ENCODE data around the gene NDUFS7. TPM values are rescaled to one million over a fixed set of nuclear protein-coding genes. Genes with fewer than 3 reads are reported as not detected.

NDUFS7 gene
- total RNA-seq, 6 experiments from 2014 or later = 91.9 to 105 (median 97.6) TPM

GRCh38 chr19:1428738-1429391 lies 45.2 kb downstream of the NDUFS7 start:
- Mint-ChIP-seq H3K27ac (no peak overlapping the region), H3K4me1 (ENCODE audit: low read depth) (no peaks in the 10 kb centered on the region), H3K27me3 (ENCODE audit: insufficient read depth) (peaks cover 4% of the 10 kb centered on the region; the same call in 1 of the 2 replicates), H3K36me3 (ENCODE audit: low read depth) (no peaks in the 10 kb centered on the region; the same call in 1 of the 2 replicates), H3K4me3 (no peak overlapping the region), H3K9me3 (no peaks in the 10 kb centered on the region)
- DNase-seq = no peak
- no peak for TF ChIP-seq CTCF (IDR thresholded peaks at IDR 0.05)

GRCh38 chr19:1429750-1430149 lies 46.0 kb downstream of the NDUFS7 start:
- DNase-seq = no peak
- no peak overlapping the region for H3K4me3 Mint-ChIP-seq
- TF ChIP-seq CTCF (IDR thresholded peaks at IDR 0.05) = no peak
- H3K36me3 Mint-ChIP-seq (ENCODE audit: low read depth) = no peaks in the 10 kb centered on the region; the same call in 1 of the 2 replicates
- no peaks in the 10 kb centered on the region for H3K4me1 Mint-ChIP-seq (ENCODE audit: low read depth)
- H3K27ac Mint-ChIP-seq = no peak overlapping the region
- H3K27me3 Mint-ChIP-seq (ENCODE audit: insufficient read depth) = peaks cover 4% of the 10 kb centered on the region; the same call in 1 of the 2 replicates
- H3K9me3 Mint-ChIP-seq = no peaks in the 10 kb centered on the region

GRCh38 chr19:1430246-1430645 lies 46.5 kb downstream of the NDUFS7 start:
- Mint-ChIP-seq H3K9me3 (no peaks in the 10 kb centered on the region), H3K36me3 (ENCODE audit: low read depth) (no peaks in the 10 kb centered on the region; the same call in 1 of the 2 replicates), H3K4me1 (ENCODE audit: low read depth) (no peaks in the 10 kb centered on the region), H3K27ac (no peak overlapping the region), H3K4me3 (no peak overlapping the region), H3K27me3 (ENCODE audit: insufficient read depth) (peaks cover 4% of the 10 kb centered on the region; the same call in 1 of the 2 replicates)
- TF ChIP-seq CTCF (IDR thresholded peaks at IDR 0.05) = no peak
- no peak for DNase-seq

GRCh38 chr19:1431759-1432506 lies 48.2 kb downstream of the NDUFS7 start:
- Mint-ChIP-seq H3K9me3 (no peaks in the 10 kb centered on the region), H3K4me3 (no peak overlapping the region), H3K27me3 (ENCODE audit: insufficient read depth) (peaks cover 4% of the 10 kb centered on the region; the same call in 1 of the 2 replicates), H3K4me1 (ENCODE audit: low read depth) (no peaks in the 10 kb centered on the region), H3K36me3 (ENCODE audit: low read depth) (no peaks in the 10 kb centered on the region), H3K27ac (no peak overlapping the region)
- TF ChIP-seq CTCF (IDR thresholded peaks at IDR 0.05) = no peak
- DNase-seq = no peak

- no peaks in the 10 kb centered on the region for H3K36me3 Mint-ChIP-seq (ENCODE audit: low read depth)
- H3K4me1 Mint-ChIP-seq (ENCODE audit: low read depth) = no peaks in the 10 kb centered on the region
- H3K27me3 Mint-ChIP-seq (ENCODE audit: insufficient read depth) = peaks cover 4% of the 10 kb centered on the region; the same call in 1 of the 2 replicates
- no peak for DNase-seq
- no peak overlapping the region for H3K4me3 Mint-ChIP-seq
- H3K27ac Mint-ChIP-seq = no peak overlapping the region
- no peak for TF ChIP-seq CTCF (IDR thresholded peaks at IDR 0.05)
- H3K9me3 Mint-ChIP-seq = no peaks in the 10 kb centered on the region
These were observed 48.8 kb downstream of the NDUFS7 start for GRCh38 chr19:1432507-1432887.

Data from HFFc6 (cell line).